ENCODE data around the gene F8.
"Not testable (repeated sequence)": the region's sequence is repeated elsewhere in the genome, so short reads cannot be mapped to it uniquely, and the experiment has no call there.

The F8 gene

DNA sequence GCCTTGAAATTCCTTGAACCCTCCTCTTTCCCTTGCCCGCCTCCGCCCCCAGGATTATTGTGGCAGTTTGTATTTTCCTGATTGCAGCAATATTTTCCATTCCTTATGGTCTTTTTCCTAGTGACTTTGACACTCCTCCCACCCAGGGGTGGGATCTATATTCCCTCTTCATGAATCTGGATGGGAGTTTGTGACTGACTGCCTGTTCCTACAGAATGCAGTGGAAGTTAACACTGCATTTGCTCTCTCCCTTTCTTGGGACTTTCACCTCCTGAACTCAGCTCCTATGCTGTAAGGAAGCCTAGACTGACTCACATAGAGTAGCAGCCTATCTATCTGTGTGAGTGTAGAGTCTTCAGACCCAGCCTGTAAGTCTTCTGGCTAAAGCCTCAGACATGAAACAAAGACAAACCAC lies 6.4 kb upstream of the F8 start:
- no peak for DNase-seq

DNA sequence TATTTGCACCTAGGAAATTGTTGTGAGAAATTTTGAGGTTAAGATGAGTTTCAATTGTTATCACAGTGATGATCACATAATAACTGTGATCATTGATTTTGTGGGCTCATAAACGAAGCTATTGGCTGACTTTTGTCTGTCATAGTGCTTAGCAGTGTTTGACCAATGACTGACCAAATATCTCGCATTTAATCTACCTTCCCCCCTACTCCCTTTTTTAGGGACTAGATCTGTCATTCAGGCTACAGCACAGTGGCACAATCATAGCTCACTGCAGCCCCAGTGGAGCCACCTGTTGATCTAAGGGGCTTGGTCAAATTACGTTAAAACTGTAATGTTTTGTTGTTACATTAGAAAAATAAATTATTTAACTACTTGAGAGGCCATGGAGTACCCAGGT lies 5.6 kb upstream of the F8 start:
- DNase-seq = no peak

DNA sequence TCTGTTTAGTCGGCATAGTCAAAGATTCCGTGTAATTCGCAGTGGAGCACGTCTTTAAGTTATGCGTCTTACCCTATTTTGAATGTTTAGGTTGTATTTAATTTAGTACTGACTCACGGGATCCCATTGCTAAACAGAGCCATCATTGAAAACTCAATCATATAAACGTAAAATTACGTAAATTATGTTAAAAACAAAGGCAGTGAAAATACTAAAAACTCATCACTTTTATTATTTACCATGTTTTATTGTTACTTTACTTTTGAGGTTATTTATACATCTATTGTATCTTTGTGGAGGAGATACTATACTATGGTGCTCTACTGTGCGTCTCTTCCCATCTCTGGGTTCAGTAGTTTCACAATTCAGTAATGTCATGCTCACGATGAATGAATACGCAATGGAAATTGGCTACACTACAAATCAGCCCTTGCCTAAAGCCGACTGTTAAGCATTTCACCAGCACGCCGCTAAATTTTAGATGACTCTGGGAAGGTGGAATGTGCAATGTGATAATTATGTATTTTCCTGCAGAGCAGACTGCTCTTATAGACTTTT lies 5.1 kb upstream of the F8 start:
- DNase-seq = no peak

- DNase-seq = no peak
Measured at GRCh38 chrX:155026727-155027508, 4.4 kb upstream of the F8 start, which contains the start of gene FUNDC2. TSS of gene FUNDC2 (plus strand) at chrX:155026844. CDS start at chrX:155026939, 95 bp downstream.

- no peak for DNase-seq
Measured at GRCh38 chrX:155026420-155026726, 3.9 kb upstream of the F8 start.

GRCh38 chrX:155023907-155024833 lies 1.6 kb upstream of the F8 start:
- DNase-seq = no peak

- no peak for DNase-seq
Measured at GRCh38 chrX:155020591-155020990, 1.9 kb downstream of the F8 start.

DNA sequence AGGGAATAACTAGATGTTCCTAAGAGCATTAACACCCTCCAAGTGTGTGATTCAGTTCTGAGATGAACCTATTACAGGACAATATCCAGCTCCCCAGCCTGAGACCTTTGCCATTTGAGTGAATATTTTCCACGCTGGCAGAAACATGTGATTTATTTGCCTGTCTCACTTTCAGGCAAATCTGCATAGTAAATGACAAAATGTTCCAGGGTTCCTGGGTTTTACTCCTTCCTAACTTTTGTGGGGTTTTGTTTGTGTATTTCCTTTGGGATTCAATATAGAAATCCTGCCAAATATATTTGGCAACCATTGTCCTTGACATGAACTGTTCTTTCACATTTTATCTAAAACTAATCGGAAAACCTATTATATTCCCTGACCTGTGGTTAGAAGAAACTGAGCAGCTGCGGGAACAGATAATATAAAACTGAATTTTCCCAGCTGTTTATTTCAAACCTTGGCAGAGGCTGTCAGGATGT lies 12.5 kb downstream of the F8 start:
- no peak for DNase-seq

DNA sequence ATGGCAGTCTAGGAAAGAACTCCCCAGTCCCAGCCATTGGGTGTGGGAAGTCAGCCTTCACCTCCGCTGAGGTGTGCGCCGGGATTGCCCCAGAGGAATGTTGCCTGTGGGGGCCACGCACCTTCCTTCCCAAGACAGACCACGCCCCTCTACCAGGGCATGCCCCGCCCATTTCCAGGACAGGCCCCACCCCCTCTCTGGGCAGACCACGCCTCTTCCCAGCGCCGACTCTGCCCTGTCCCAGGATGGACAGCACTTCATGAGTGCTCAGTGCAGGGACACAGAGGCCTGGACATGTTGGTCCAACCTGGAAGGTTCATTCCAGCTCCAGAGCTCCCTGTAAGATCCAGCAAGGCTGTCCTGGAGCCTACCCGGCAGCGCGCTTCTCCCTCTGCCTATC lies 13.9 kb downstream of the F8 start:
- DNase-seq = not testable (repeated sequence)

DNA sequence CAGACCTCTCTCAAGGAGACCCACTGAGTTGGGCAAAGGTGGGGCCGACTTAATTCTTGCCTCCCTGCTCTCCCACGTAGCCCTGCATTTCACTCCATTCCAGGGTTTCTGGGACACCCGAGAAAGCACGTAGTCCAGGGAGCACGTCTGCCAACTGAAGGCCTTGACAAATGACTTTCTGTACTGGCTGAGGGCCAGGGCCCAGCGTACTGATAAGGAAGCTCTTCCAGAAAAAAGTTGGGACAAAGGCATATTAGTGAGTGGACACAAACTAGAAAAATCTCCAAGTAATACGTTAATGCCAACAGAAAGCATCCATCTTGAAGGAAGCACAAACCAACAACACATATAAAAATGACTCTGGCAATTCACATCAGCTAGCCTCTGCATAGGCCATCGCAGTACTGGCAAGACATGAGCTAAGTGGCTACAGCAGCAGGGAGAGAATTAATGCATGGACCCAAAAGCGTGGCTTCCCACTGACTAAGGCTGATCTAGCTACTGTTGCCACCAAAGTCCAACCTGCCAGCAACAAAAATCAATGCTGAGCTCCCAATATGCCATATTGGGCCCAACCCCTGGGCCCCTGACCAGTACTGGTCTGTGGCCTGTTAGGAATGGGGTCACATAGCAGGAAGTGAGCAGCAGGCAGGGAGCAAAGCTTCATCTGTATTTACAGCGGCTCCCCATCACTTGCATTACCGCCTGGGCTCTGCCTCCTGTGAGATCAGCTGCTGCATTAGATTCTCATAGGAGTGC lies 15.4 kb downstream of the F8 start:
- DNase-seq = not testable (repeated sequence)

GRCh38 chrX:155006379-155006778 lies 16.1 kb downstream of the F8 start:
- not testable (repeated sequence) for DNase-seq

- no peak for DNase-seq
Measured at GRCh38 chrX:155005190-155005589, 17.3 kb downstream of the F8 start.

GRCh38 chrX:155001873-155002272 lies 20.6 kb downstream of the F8 start:
- DNase-seq = no peak

DNA sequence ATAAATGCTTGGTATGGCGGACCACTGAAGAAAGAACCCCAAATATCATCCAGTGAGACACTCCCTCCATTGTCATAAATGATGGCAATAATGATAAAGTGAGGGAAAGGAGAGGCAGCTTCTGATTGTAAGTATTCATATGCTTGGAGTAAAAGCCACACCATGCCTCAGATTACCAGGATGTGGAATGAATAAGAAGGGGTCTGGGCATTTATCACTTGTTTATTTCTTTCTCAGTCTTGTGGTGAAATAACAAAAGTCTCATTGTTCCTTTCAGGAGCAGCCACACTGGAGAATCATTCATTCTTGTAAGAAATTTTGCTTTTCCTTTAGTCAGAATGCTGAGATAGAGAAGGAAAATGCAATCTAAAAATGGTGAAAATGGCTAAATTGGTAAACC lies 21.7 kb downstream of the F8 start:
- no peak for DNase-seq

- no peak for DNase-seq
Measured at GRCh38 chrX:154998204-154998880, 24.2 kb downstream of the F8 start.

DNA sequence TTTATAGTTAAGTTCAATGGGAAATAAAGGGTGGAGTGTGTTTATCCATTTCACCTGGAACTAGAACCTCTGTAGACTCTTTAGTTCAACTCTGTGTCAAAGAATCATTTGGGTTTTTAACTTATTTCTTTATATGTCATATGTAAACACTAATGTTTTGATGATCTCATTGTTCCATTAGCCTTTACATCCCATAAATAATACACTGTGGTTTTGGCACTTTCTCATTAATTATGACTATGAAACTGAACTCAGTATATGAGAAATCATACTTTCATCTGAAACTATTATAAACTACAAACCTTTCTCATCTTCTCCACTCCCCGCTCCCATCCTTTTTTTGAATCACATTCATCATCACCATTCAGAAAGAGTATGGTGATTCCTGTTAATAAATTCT lies 31.0 kb downstream of the F8 start:
- no peak for DNase-seq

- no peak for DNase-seq
Measured at GRCh38 chrX:154991039-154991438, 31.5 kb downstream of the F8 start.

GRCh38 chrX:154990496-154990895 lies 32.0 kb downstream of the F8 start:
- no peak for DNase-seq

DNA sequence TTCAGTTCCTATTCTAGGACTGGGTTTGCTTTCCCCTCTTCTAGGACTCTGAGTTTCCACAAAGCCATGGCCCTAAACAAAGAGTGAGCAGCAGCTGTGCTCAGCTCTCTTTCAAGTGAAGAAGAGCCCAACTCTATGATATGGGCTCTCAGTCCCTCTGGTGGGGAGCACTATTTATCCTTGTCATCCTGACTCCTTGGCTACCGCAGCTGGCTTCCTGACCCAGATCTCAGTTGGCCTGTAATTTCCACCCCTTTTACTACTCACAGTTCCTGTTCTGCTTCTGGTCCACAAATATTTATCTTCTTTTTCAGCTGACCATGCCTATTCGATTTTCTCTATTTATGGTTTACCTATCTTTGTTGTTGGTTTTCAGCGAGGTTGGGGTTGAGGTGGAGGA lies 33.8 kb downstream of the F8 start:
- DNase-seq = no peak

DNA sequence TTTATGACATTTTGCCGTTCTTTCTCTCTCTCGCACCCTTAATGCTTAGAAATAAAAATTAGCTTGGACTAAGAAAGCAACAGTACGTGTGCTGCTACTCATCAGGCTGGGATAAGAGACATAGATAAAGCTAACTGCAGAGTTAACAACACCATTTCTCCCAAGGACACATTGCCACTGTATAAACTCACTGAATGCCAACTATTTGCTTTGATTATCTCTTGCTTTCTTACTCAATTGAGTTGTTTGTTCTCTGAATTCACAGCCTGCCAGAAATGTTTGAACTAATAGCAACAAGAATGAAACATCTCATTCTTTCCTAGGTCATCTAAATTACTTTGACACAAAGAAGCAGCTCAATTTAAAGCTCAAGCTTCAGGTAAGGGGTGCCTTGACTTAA lies 34.6 kb downstream of the F8 start:
- DNase-seq = no peak

- no peak for DNase-seq
Measured at GRCh38 chrX:154986826-154987575, 35.5 kb downstream of the F8 start.

GRCh38 chrX:154981116-154981411 lies 41.5 kb downstream of the F8 start:
- DNase-seq = no peak

Data from 8988T (cell line).